ENCODE measurements around the gene CDKN2AIPNL. TPM values are rescaled to one million over a fixed set of nuclear protein-coding genes. Genes with fewer than 3 reads are reported as not detected.

The CDKN2AIPNL gene
- total RNA-seq, 5 donors from 2014 or later (not counting 1 experiment from before 2014, with no cell fraction given), result 14.0 to 17.3 (median 15.3) TPM

- Mint-ChIP-seq H3K4me1 (peaks cover 0 to 3% (median 0%) of the 10 kb centered on the region in 3 donors), H3K4me3 (no peak overlapping the region), H3K36me3 (peaks cover 36% of the 10 kb centered on the region), H3K9me3 (no peaks in the 10 kb centered on the region), H3K27ac (no peak overlapping the region), H3K27me3 (no peaks in the 10 kb centered on the region)
- Histone ChIP-seq H3K27ac (ENCODE audit: low read length) (no peak overlapping the region), H3K36me3 (ENCODE audit: control insufficient read depth in 2 of 2, extremely low read depth in 1 of 2, insufficient read depth in 1 of 2, low read length in 1 of 2) (peaks cover 7 to 55% of the 10 kb centered on the region in 2 donors), H3K4me1 (ENCODE audit: control insufficient read depth in 1 of 2, extremely low read depth in 1 of 2, insufficient read depth in 2 of 2, low read length in 2 of 2) (no peaks in the 10 kb centered on the region), H3K27me3 (replicated peaks in 1 of 2; ENCODE audit: control insufficient read depth in 2 of 2, extremely low read depth in 1 of 2, insufficient read depth in 2 of 2, low read length in 1 of 2) (no peaks in the 10 kb centered on the region), H3K4me3 (ENCODE audit: control insufficient read depth in 1 of 2, extremely low read depth in 1 of 2, low read length in 1 of 2) (no peak overlapping the region), H3K9me3 (no peaks in the 10 kb centered on the region)
- ChIA-PET CTCF (interaction anchor here in 1 of 2 donors (0.6 kb wide), 1 partner anchor 181 kb away, joined by 3 read pairs; no protein-coding TSS in a partner anchor), POLR2A (interaction anchor here (0.5 to 0.7 kb wide), 4 partner anchors 17 to 380 kb away, joined by 3 to 7 read pairs (median 4); no protein-coding TSS in a partner anchor)
- WGBS (ENCODE audit: insufficient coverage), result 100% methylated on average over 1 of the region's 2 CpGs
- no peak for DNase-seq
- peak in 2 of 4 experiments; percentile 12 to 33 for ATAC-seq (replicated peaks in 1 of 4)
Measured at GRCh38 chr5:134397196-134397595, 14.5 kb downstream of the CDKN2AIPNL start.

- CTCF ChIA-PET, result interaction anchor here in 1 of 2 donors (0.5 kb wide), 2 partner anchors 16 to 170 kb away, joined by 3 read pairs; partner anchors contain the start of gene PPP2CA
Measured at GRCh38 chr5:134396274-134396673, 15.4 kb downstream of the CDKN2AIPNL start.

GRCh38 chr5:134394932-134395331, 16.7 kb downstream of the CDKN2AIPNL start:
- POLR2A ChIA-PET, result interaction anchor here (0.6 to 1.6 kb wide), 2 partner anchors 9 to 16 kb away, joined by 5 to 9 read pairs; no protein-coding TSS in a partner anchor
- DNase-seq, result no peak
- no peak for ATAC-seq (replicated peaks in 1 of 4)
- no peak overlapping the region for H3K4me3 Mint-ChIP-seq
- H3K9me3 Mint-ChIP-seq, result no peaks in the 10 kb centered on the region
- H3K4me1 ChIP-seq (ENCODE audit: control insufficient read depth in 1 of 2, extremely low read depth in 1 of 2, insufficient read depth in 2 of 2, low read length in 2 of 2), result no peaks in the 10 kb centered on the region
- no peak overlapping the region for H3K27ac ChIP-seq (ENCODE audit: low read length)
- H3K36me3 ChIP-seq (ENCODE audit: control insufficient read depth in 2 of 2, extremely low read depth in 1 of 2, insufficient read depth in 1 of 2, low read length in 1 of 2), result peaks cover 15 to 73% of the 10 kb centered on the region in 2 donors
- H3K9me3 ChIP-seq, result no peaks in the 10 kb centered on the region
- peaks cover 46% of the 10 kb centered on the region for H3K36me3 Mint-ChIP-seq
- H3K27me3 ChIP-seq (replicated peaks in 1 of 2; ENCODE audit: control insufficient read depth in 2 of 2, extremely low read depth in 1 of 2, insufficient read depth in 2 of 2, low read length in 1 of 2), result no peaks in the 10 kb centered on the region
- CTCF ChIA-PET, result no interaction called here
- H3K27me3 Mint-ChIP-seq, result no peaks in the 10 kb centered on the region
- H3K4me1 Mint-ChIP-seq, result peaks cover 0 to 4% (median 2%) of the 10 kb centered on the region in 3 donors
- H3K27ac Mint-ChIP-seq, result no peak overlapping the region
- no peak overlapping the region for H3K4me3 ChIP-seq (ENCODE audit: control insufficient read depth in 1 of 2, extremely low read depth in 1 of 2, low read length in 1 of 2)
- WGBS (ENCODE audit: insufficient coverage), result 100% methylated on average over 2 of the region's 7 CpGs

More at GRCh38 chr5:134396274-134396673, 15.4 kb downstream of the CDKN2AIPNL start:
- no peaks in the 10 kb centered on the region for H3K27me3 ChIP-seq (replicated peaks in 1 of 2; ENCODE audit: control insufficient read depth in 2 of 2, extremely low read depth in 1 of 2, insufficient read depth in 2 of 2, low read length in 1 of 2)
- H3K36me3 Mint-ChIP-seq, result peaks cover 38% of the 10 kb centered on the region
- H3K27ac ChIP-seq (ENCODE audit: low read length), result no peak overlapping the region
- no peaks in the 10 kb centered on the region for H3K27me3 Mint-ChIP-seq
- no peaks in the 10 kb centered on the region for H3K4me1 ChIP-seq (ENCODE audit: control insufficient read depth in 1 of 2, extremely low read depth in 1 of 2, insufficient read depth in 2 of 2, low read length in 2 of 2)
- no peak overlapping the region for H3K4me3 Mint-ChIP-seq
- ATAC-seq (replicated peaks in 1 of 4) (no peak), DNase-seq (no peak)
- POLR2A ChIA-PET, result interaction anchor here (0.7 to 0.9 kb wide), 3 partner anchors 14 to 379 kb away, joined by 3 to 6 read pairs (median 4); partner anchors contain the start of gene UBE2B (in 1 of the 2)
- no peaks in the 10 kb centered on the region for H3K9me3 Mint-ChIP-seq
- H3K4me3 ChIP-seq (ENCODE audit: control insufficient read depth in 1 of 2, extremely low read depth in 1 of 2, low read length in 1 of 2), result no peak overlapping the region
- peaks cover 15 to 59% of the 10 kb centered on the region in 2 donors for H3K36me3 ChIP-seq (ENCODE audit: control insufficient read depth in 2 of 2, extremely low read depth in 1 of 2, insufficient read depth in 1 of 2, low read length in 1 of 2)
- H3K4me1 Mint-ChIP-seq, result peaks cover 0 to 3% (median 0%) of the 10 kb centered on the region in 3 donors
- no peak overlapping the region for H3K27ac Mint-ChIP-seq
- H3K9me3 ChIP-seq, result no peaks in the 10 kb centered on the region
- WGBS (ENCODE audit: insufficient coverage), result 100% methylated on average over 3 of the region's 4 CpGs

- H3K9me3 Mint-ChIP-seq, result no peaks in the 10 kb centered on the region
- peaks cover 54% of the 10 kb centered on the region for H3K36me3 Mint-ChIP-seq
- POLR2A ChIA-PET, result interaction anchor here in 1 of 2 donors (0.6 kb wide), 1 partner anchor 166 kb away, joined by 3 read pairs; no protein-coding TSS in a partner anchor
Measured at GRCh38 chr5:134392301-134392700, 19.4 kb downstream of the CDKN2AIPNL start.

GRCh38 chr5:134387443-134387842, 24.2 kb downstream of the CDKN2AIPNL start:
- Mint-ChIP-seq H3K4me1 (peaks cover 7 to 13% (median 11%) of the 10 kb centered on the region in 3 donors), H3K9me3 (no peaks in the 10 kb centered on the region), H3K27me3 (no peaks in the 10 kb centered on the region), H3K4me3 (no peak overlapping the region), H3K27ac (peak overlapping the region in 1 of 2 donors; percentile 27), H3K36me3 (peaks cover 61% of the 10 kb centered on the region)
- ATAC-seq (replicated peaks in 1 of 4) (no peak), DNase-seq (no peak)
- POLR2A ChIA-PET, result interaction anchor here in 1 of 2 donors (0.6 kb wide), 1 partner anchor 227 kb away, joined by 6 read pairs; no protein-coding TSS in a partner anchor
- H3K27me3 ChIP-seq (replicated peaks in 1 of 2; ENCODE audit: control insufficient read depth in 2 of 2, extremely low read depth in 1 of 2, insufficient read depth in 2 of 2, low read length in 1 of 2), result no peaks in the 10 kb centered on the region
- no peak overlapping the region for H3K27ac ChIP-seq (ENCODE audit: low read length)
- H3K9me3 ChIP-seq, result no peaks in the 10 kb centered on the region
- CTCF ChIA-PET, result interaction anchor here (0.6 to 0.7 kb wide), 2 partner anchors 96 to 120 kb away, joined by 5 to 15 read pairs; no protein-coding TSS in a partner anchor
- 100% methylated on average over 1 of the region's 1 CpG for WGBS (ENCODE audit: insufficient coverage)
- H3K36me3 ChIP-seq (ENCODE audit: control insufficient read depth in 2 of 2, extremely low read depth in 1 of 2, insufficient read depth in 1 of 2, low read length in 1 of 2), result peaks cover 18 to 84% of the 10 kb centered on the region in 2 donors
- H3K4me3 ChIP-seq (ENCODE audit: control insufficient read depth in 1 of 2, extremely low read depth in 1 of 2, low read length in 1 of 2), result no peak overlapping the region
- no peaks in the 10 kb centered on the region for H3K4me1 ChIP-seq (ENCODE audit: control insufficient read depth in 1 of 2, extremely low read depth in 1 of 2, insufficient read depth in 2 of 2, low read length in 2 of 2)

More at GRCh38 chr5:134392301-134392700, 19.4 kb downstream of the CDKN2AIPNL start:
- no peak overlapping the region for H3K27ac ChIP-seq (ENCODE audit: low read length)
- DNase-seq (no peak), ATAC-seq (replicated peaks in 1 of 4) (no peak)
- Mint-ChIP-seq H3K4me3 (no peak overlapping the region), H3K4me1 (peaks cover 0 to 4% (median 3%) of the 10 kb centered on the region in 3 donors), H3K27me3 (no peaks in the 10 kb centered on the region), H3K27ac (no peak overlapping the region)
- H3K9me3 ChIP-seq, result no peaks in the 10 kb centered on the region
- peaks cover 26 to 83% of the 10 kb centered on the region in 2 donors for H3K36me3 ChIP-seq (ENCODE audit: control insufficient read depth in 2 of 2, extremely low read depth in 1 of 2, insufficient read depth in 1 of 2, low read length in 1 of 2)
- no CpG with 5 or more reads among the region's 2 CpGs for WGBS (ENCODE audit: insufficient coverage)
- H3K27me3 ChIP-seq (replicated peaks in 1 of 2; ENCODE audit: control insufficient read depth in 2 of 2, extremely low read depth in 1 of 2, insufficient read depth in 2 of 2, low read length in 1 of 2), result no peaks in the 10 kb centered on the region
- CTCF ChIA-PET, result interaction anchor here in 1 of 2 donors (0.9 kb wide), 1 partner anchor 9 kb away, joined by 3 read pairs; no protein-coding TSS in a partner anchor
- no peaks in the 10 kb centered on the region for H3K4me1 ChIP-seq (ENCODE audit: control insufficient read depth in 1 of 2, extremely low read depth in 1 of 2, insufficient read depth in 2 of 2, low read length in 2 of 2)
- no peak overlapping the region for H3K4me3 ChIP-seq (ENCODE audit: control insufficient read depth in 1 of 2, extremely low read depth in 1 of 2, low read length in 1 of 2)

GRCh38 chr5:134383980-134384697, 27.5 kb downstream of the CDKN2AIPNL start:
- Histone ChIP-seq H3K4me3 (ENCODE audit: control insufficient read depth in 1 of 2, extremely low read depth in 1 of 2, low read length in 1 of 2) (no peak overlapping the region), H3K4me1 (ENCODE audit: control insufficient read depth in 1 of 2, extremely low read depth in 1 of 2, insufficient read depth in 2 of 2, low read length in 2 of 2) (peaks cover 7 to 10% of the 10 kb centered on the region in 2 experiments), H3K9me3 (no peaks in the 10 kb centered on the region), H3K27ac (ENCODE audit: low read length) (peak overlapping the region; percentile 12), H3K27me3 (replicated peaks in 1 of 2; ENCODE audit: control insufficient read depth in 2 of 2, extremely low read depth in 1 of 2, insufficient read depth in 2 of 2, low read length in 1 of 2) (no peaks in the 10 kb centered on the region), H3K36me3 (ENCODE audit: control insufficient read depth in 2 of 2, extremely low read depth in 1 of 2, insufficient read depth in 1 of 2, low read length in 1 of 2) (peaks cover 6 to 78% of the 10 kb centered on the region in 2 donors)
- H3K4me1 Mint-ChIP-seq, result peaks cover 22 to 25% (median 24%) of the 10 kb centered on the region in 3 donors
- no peak for ATAC-seq (replicated peaks in 1 of 4)
- DNase-seq, result no peak
- no CpG with 5 or more reads among the region's 4 CpGs for WGBS (ENCODE audit: insufficient coverage)
- H3K4me3 Mint-ChIP-seq, result no peak overlapping the region
- no peaks in the 10 kb centered on the region for H3K9me3 Mint-ChIP-seq
- H3K36me3 Mint-ChIP-seq, result peaks cover 51% of the 10 kb centered on the region
- POLR2A ChIA-PET, result interaction anchor here (0.6 to 1.2 kb wide), 9 partner anchors 10 to 1278 kb away, joined by 3 to 7 read pairs (median 3); no protein-coding TSS in a partner anchor
- CTCF ChIA-PET, result interaction anchor here in 1 of 2 donors (0.7 kb wide), 1 partner anchor 352 kb away, joined by 5 read pairs; no protein-coding TSS in a partner anchor
- no peaks in the 10 kb centered on the region for H3K27me3 Mint-ChIP-seq
- H3K27ac Mint-ChIP-seq, result peak overlapping the region in 1 of 2 donors; percentile 76
